ENCODE measurements around the gene ZRANB1. TPM values are rescaled to one million over a fixed set of nuclear protein-coding genes. Genes with fewer than 3 reads are reported as not detected.

Gene ZRANB1
- polyA plus RNA-seq, 1 of the 3 experiments (the other 2 are of a cell fraction): 6.2 TPM

DNA sequence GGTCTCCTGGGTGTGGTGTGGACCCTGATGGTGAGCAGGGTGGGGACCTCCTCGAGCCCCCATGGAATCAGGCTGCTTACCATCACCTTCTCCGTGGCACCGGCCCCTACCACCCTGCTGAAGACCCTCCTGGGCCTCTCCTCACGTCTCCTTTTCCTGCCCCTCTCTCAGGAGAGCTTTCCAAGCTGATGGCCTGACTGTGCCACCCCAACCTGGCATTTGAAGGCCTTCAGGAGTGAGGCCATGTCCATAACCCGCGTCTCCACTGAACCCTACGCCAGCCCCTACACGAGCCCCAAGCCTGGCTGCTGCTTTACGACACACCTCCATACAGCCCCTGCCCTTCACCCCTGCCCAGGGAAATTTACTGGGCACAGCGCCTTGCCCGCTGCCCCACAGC lies 55.4 kb downstream of the ZRANB1 start:
- Histone ChIP-seq H3K36me3 (replicated peaks in 1 of 2; ENCODE audit: control insufficient read depth in 1 of 2, insufficient read depth in 2 of 2, low read length in 1 of 2) (peaks cover 18 to 88% of the 10 kb centered on the region in 2 experiments), H3K9ac (no peak overlapping the region), H3K9me2 (no peaks in the 10 kb centered on the region), H3K27ac (ENCODE audit: low read depth in 2 of 2, low read length in 1 of 2) (peak overlapping the region in 1 of 2 experiments; percentile 6; a peak in 1 of 4 replicates), H4K20me1 (ENCODE audit: insufficient read depth) (peaks cover 8% of the 10 kb centered on the region; the same call in 1 of the 2 replicates), H3K4me1 (ENCODE audit: control insufficient read depth in 1 of 2, insufficient read depth in 2 of 2, low read depth in 1 of 2, low read length in 1 of 2) (peaks cover 0 to 43% of the 10 kb centered on the region in 2 experiments; a peak in 1 of 4 replicates), H3F3A (replicated peaks; ENCODE audit: insufficient read depth) (peaks cover 13% of the 10 kb centered on the region), H3K27me3 (ENCODE audit: insufficient read depth) (no peaks in the 10 kb centered on the region), H3K4me3 (ENCODE audit: low read depth in 2 of 2, low read length in 1 of 2) (no peak overlapping the region), H3K4me2 (no peak overlapping the region), H3K79me2 (ENCODE audit: insufficient read depth) (peaks cover 5% of the 10 kb centered on the region; the same call in 1 of the 2 replicates), H3K9me3 (no peaks in the 10 kb centered on the region), H2AFZ (ENCODE audit: low read depth) (no peak overlapping the region)
- no peak for DNase-seq
- CTCF ChIA-PET: interaction anchor here (1.0 kb wide), 1 partner anchor 47 kb away, joined by 3 read pairs; no protein-coding TSS in a partner anchor
- TF ChIP-seq MXI1 (IDR thresholded peaks at IDR 0.05; ENCODE audit: low read depth, low read length): no peak
- no peak for TF ChIP-seq SMC3 (IDR thresholded peaks at IDR 0.05; ENCODE audit: low read depth, low read length)
- TF ChIP-seq, protein P1, sequence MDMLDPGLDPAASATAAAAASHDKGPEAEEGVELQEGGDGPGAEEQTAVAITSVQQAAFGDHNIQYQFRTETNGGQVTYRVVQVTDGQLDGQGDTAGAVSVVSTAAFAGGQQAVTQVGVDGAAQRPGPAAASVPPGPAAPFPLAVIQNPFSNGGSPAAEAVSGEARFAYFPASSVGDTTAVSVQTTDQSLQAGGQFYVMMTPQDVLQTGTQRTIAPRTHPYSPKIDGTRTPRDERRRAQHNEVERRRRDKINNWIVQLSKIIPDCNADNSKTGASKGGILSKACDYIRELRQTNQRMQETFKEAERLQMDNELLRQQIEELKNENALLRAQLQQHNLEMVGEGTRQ (IDR thresholded peaks at IDR 0.05; ENCODE audit: borderline replicate concordance, low read depth, low read length): no peak
- TF ChIP-seq FOXM1 (IDR thresholded peaks at IDR 0.05; ENCODE audit: low read depth): no peak
- TF ChIP-seq, protein P2, sequence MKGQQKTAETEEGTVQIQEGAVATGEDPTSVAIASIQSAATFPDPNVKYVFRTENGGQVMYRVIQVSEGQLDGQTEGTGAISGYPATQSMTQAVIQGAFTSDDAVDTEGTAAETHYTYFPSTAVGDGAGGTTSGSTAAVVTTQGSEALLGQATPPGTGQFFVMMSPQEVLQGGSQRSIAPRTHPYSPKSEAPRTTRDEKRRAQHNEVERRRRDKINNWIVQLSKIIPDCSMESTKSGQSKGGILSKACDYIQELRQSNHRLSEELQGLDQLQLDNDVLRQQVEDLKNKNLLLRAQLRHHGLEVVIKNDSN (IDR thresholded peaks at IDR 0.05; ENCODE audit: borderline replicate concordance, low read depth): no peak
- no peak for TF ChIP-seq RXRA (IDR thresholded peaks at IDR 0.05; ENCODE audit: borderline replicate concordance, low read depth)
- no peak for TF ChIP-seq TAF1 (IDR thresholded peaks at IDR 0.05; ENCODE audit: borderline replicate concordance, low read depth, low read length)
- POLR2A ChIA-PET: no interaction called here
- WGBS (ENCODE audit: low lambda C conversion rate): 94% methylated on average over 8 of the region's 11 CpGs

DNA sequence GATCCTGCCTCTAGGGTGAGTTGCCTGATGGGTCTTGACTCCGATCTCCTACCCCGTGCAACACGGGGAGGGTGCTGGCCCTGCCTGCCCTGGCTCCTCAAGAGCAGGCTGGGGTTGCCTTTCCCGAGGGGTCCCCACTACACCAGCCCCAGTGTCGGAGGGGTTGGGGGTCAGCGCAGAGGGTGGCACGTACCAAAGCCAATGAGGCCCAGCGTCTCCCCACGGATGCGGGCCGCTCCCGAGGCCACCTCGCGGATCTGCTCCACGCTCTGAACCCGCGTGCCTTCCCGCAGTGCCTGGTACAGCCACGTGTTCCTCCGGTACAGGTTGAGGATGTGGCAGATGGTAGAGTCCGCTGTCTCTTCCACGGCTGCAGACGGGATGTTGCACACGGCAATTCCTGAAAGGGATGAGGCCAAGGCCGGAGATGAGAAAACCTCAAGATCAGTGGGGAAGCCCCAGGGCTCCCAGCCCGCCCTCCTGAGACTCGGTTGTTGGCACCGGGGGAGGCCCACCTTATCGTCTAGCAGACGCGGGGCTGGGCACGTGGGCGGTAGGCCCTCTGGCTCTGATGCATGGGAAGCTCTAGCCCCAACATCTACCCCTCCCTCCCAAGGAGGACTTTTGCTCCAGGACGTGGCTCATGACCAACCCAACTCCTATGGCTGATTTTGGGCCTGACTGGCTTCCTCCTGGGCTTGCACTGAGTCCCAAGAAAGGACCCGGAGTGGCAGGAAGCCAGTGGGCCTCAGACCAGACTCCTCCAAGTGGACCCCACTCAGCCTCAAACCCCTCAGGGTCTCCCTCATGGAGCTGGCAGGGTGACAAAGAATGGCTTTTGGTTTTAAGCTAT lies 56.1 kb downstream of the ZRANB1 start:
- 95% methylated on average over 28 of the region's 35 CpGs for WGBS (ENCODE audit: low lambda C conversion rate)
- peak overlapping the region in 1 of 2 experiments; percentile 47; a peak in 1 of 4 replicates for H3K27ac ChIP-seq (ENCODE audit: low read depth in 2 of 2, low read length in 1 of 2)

More for the DNA sequence above, 56.1 kb downstream of the ZRANB1 start:
- ChIA-PET CTCF (interaction anchor here (0.6 to 4.8 kb wide), 5 partner anchors 32 to 64 kb away, joined by 3 to 30 read pairs (median 3); no protein-coding TSS in a partner anchor), POLR2A (no interaction called here)
- Histone ChIP-seq H3K4me2 (no peak overlapping the region), H3K36me3 (replicated peaks in 1 of 2; ENCODE audit: control insufficient read depth in 1 of 2, insufficient read depth in 2 of 2, low read length in 1 of 2) (peaks cover 12 to 90% of the 10 kb centered on the region in 2 experiments), H3K9ac (no peak overlapping the region), H3K4me1 (ENCODE audit: control insufficient read depth in 1 of 2, insufficient read depth in 2 of 2, low read depth in 1 of 2, low read length in 1 of 2) (peaks cover 0 to 50% of the 10 kb centered on the region in 2 experiments; a peak in 1 of 4 replicates), H3K4me3 (ENCODE audit: low read depth in 2 of 2, low read length in 1 of 2) (no peak overlapping the region), H3K9me3 (no peaks in the 10 kb centered on the region), H2AFZ (ENCODE audit: low read depth) (no peak overlapping the region), H3K27me3 (ENCODE audit: insufficient read depth) (no peaks in the 10 kb centered on the region), H4K20me1 (ENCODE audit: insufficient read depth) (peaks cover 4% of the 10 kb centered on the region; the same call in 1 of the 2 replicates), H3K79me2 (ENCODE audit: insufficient read depth) (peaks cover 4% of the 10 kb centered on the region; the same call in 1 of the 2 replicates), H3F3A (replicated peaks; ENCODE audit: insufficient read depth) (peaks cover 6% of the 10 kb centered on the region), H3K9me2 (no peaks in the 10 kb centered on the region)
- no peak for DNase-seq
- no peak for TF ChIP-seq SMC3 (IDR thresholded peaks at IDR 0.05; ENCODE audit: low read depth, low read length)
- TF ChIP-seq, protein P3, sequence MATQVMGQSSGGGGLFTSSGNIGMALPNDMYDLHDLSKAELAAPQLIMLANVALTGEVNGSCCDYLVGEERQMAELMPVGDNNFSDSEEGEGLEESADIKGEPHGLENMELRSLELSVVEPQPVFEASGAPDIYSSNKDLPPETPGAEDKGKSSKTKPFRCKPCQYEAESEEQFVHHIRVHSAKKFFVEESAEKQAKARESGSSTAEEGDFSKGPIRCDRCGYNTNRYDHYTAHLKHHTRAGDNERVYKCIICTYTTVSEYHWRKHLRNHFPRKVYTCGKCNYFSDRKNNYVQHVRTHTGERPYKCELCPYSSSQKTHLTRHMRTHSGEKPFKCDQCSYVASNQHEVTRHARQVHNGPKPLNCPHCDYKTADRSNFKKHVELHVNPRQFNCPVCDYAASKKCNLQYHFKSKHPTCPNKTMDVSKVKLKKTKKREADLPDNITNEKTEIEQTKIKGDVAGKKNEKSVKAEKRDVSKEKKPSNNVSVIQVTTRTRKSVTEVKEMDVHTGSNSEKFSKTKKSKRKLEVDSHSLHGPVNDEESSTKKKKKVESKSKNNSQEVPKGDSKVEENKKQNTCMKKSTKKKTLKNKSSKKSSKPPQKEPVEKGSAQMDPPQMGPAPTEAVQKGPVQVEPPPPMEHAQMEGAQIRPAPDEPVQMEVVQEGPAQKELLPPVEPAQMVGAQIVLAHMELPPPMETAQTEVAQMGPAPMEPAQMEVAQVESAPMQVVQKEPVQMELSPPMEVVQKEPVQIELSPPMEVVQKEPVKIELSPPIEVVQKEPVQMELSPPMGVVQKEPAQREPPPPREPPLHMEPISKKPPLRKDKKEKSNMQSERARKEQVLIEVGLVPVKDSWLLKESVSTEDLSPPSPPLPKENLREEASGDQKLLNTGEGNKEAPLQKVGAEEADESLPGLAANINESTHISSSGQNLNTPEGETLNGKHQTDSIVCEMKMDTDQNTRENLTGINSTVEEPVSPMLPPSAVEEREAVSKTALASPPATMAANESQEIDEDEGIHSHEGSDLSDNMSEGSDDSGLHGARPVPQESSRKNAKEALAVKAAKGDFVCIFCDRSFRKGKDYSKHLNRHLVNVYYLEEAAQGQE (IDR thresholded peaks at IDR 0.05; ENCODE audit: low read depth, low read length): no peak
- no peak for TF ChIP-seq ELF1 (IDR thresholded peaks at IDR 0.05)
- TF ChIP-seq EZH2phosphoT487 (IDR thresholded peaks at IDR 0.05; ENCODE audit: borderline replicate concordance, low read depth): no peak
- TF ChIP-seq RCOR1 (IDR thresholded peaks at IDR 0.05; ENCODE audit: low read length): no peak
- no peak for TF ChIP-seq SIN3A (IDR thresholded peaks at IDR 0.05; ENCODE audit: borderline replicate concordance, low read depth, low read length)

All from SK-N-SH (cell line).